Thymus (tissue), 11 donors: ENCODE measurements around the gene TGFBR3L. TPM values are rescaled to one million over a fixed set of nuclear protein-coding genes. Genes with fewer than 3 reads are reported as not detected.
"Not testable (repeated sequence)": the region's sequence is repeated elsewhere in the genome, so short reads cannot be mapped to it uniquely, and the experiment has no call there.

ENCODE experiments used
- DNase-seq, 9 donors: peaks; one replicate each; pipeline ENCODE4 v3.0.0-alpha.2; 2013; ENCODE audit warnings: low spot score in 9 of 9, low read depth in 6 of 9, missing footprints in 1 of 9
- H3K27ac ChIP-seq, 2 donors: one replicate each; pipeline ENCODE4 v1.5.1; 2013; ENCODE audit warnings: control low read depth in 1 of 2, low read depth in 1 of 2, low read length in 1 of 2, mild to moderate bottlenecking in 1 of 2, moderate library complexity in 1 of 2
- H3K27me3 ChIP-seq, 2 donors: one replicate each; pipeline ENCODE4 v1.5.1; 2013; ENCODE audit warnings: low read length in 1 of 2; ENCODE audit not compliant: control insufficient read depth in 2 of 2, insufficient read depth in 1 of 2
- H3K36me3 ChIP-seq, 2 donors: one replicate each; pipeline ENCODE4 v1.5.1; 2013; ENCODE audit warnings: low read length in 1 of 2, mild to moderate bottlenecking in 1 of 2, moderate library complexity in 1 of 2; ENCODE audit not compliant: control insufficient read depth in 2 of 2, insufficient read depth in 2 of 2
- H3K4me1 ChIP-seq, 2 donors: one replicate each; pipeline ENCODE4 v1.5.1; 2013; ENCODE audit warnings: low read length in 2 of 2; ENCODE audit not compliant: control insufficient read depth in 2 of 2, insufficient read depth in 2 of 2
- H3K4me3 ChIP-seq, 2 donors: one replicate each; pipeline ENCODE4 v1.5.1; 2013; ENCODE audit warnings: low read length in 2 of 2, control low read depth in 1 of 2, mild to moderate bottlenecking in 1 of 2
- H3K9me3 ChIP-seq, 2 donors: one replicate each; pipeline ENCODE4 v1.5.1; 2013; ENCODE audit warnings: low read length in 1 of 2, mild to moderate bottlenecking in 1 of 2; ENCODE audit not compliant: control insufficient read depth in 2 of 2, insufficient read depth in 1 of 2
- WGBS: extraction: QIAGEN DNeasy Blood & Tissue Kit; methylation state at CpG from one replicate; pipeline ENCODE4 v1.1.7; 2013; 5-methylcytosine and 5-hydroxymethylcytosine counted together
- polyA plus RNA-seq: library from polyadenylated mRNA; stranded (reverse); fragments of 200-250 nt; gene quantifications from one replicate; pipeline ENCODE4 v1.2.3, GENCODE V29; 2013
- total RNA-seq: library from RNA; stranded (reverse); fragments of 120-200 nt; gene quantifications from one replicate; pipeline ENCODE4 v1.2.4, GENCODE V29; 2013
- donor health status: healthy.

TGFBR3L gene
- total and polyA plus RNA-seq, 2 donors = 0.05 to 0.19 TPM

DNA sequence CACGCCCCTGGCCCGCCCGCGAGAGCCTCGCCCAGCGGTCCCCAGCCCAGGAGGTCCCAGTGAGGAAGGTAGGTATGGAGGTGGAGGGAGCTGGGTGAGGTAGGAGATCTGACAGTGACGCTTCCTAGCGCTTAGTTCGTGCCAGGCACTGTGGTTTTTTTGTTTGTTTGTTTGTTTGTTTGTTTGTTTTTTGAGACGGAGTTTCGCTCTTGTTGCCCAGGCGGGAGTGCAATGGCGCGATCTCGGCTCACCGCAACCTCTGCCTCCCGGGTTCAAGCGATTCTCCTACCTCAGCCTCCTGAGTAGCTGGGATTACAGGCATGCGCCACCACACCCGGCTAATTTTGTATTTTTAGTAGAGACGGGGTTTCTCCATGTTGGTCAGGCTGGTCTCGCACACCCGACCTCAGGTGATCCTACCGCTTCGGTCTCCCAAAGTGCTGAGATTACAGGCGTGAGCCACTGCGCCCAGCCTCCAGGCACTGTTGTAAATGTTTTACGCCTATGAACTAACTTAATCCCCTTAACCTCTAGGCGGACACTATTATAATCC is 3.5 kb downstream of the TGFBR3L start:
- WGBS = 28% methylated on average over 29 of the region's 29 CpGs
- H3K4me1 ChIP-seq = peaks cover 20 to 37% of the 10 kb centered on the region in 2 donors
- peaks cover 48 to 67% of the 10 kb centered on the region in 2 donors for H3K27me3 ChIP-seq
- peaks cover 16 to 17% of the 10 kb centered on the region in 2 donors for H3K36me3 ChIP-seq
- not testable (repeated sequence) for H3K27ac ChIP-seq, H3K9me3 ChIP-seq, DNase-seq
- peak overlapping the region in 1 of 2 donors; percentile 14 for H3K4me3 ChIP-seq

DNA sequence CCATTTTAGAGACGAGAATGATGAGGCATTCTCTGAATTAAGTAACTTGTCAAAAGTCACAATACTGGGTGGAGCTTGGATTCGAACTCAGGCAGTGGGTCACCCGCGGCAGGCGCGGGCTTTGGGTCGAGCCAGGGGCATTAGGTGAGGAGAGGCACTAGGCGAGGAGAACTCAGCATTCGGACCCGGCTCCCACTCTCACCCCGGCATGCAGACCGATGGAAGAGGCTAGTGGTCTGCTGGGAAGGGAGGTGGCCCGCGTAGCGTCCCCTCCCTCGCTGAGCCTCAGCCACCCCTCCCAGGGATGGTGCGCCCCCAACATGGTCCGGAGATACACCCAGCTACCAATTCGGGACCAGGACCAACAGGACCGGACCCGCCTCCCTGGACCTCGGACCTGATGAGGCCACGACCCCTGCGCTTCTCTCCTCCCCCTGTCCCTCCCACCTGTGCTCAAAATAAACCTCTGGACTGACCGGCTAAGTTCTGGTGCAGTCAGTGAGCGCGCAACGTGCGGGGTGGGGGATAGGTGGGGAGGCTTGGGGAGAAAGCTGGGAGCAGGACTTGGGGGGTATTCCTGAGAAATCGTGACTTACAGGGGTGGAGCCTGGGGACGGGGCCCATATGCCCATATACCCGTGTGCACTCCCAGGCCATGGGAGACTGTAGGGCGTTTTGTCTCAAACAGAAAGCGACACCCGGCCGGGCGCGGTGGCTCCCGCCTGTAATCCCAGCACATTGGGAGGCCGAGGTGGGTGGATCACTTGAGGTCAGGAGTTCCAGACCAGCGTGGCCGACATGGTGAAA is 4.2 kb downstream of the TGFBR3L start:
- peaks cover 20 to 37% of the 10 kb centered on the region in 2 donors for H3K4me1 ChIP-seq
- H3K4me3 ChIP-seq = no peak overlapping the region
- H3K27me3 ChIP-seq = peaks cover 48 to 62% of the 10 kb centered on the region in 2 donors

DNA sequence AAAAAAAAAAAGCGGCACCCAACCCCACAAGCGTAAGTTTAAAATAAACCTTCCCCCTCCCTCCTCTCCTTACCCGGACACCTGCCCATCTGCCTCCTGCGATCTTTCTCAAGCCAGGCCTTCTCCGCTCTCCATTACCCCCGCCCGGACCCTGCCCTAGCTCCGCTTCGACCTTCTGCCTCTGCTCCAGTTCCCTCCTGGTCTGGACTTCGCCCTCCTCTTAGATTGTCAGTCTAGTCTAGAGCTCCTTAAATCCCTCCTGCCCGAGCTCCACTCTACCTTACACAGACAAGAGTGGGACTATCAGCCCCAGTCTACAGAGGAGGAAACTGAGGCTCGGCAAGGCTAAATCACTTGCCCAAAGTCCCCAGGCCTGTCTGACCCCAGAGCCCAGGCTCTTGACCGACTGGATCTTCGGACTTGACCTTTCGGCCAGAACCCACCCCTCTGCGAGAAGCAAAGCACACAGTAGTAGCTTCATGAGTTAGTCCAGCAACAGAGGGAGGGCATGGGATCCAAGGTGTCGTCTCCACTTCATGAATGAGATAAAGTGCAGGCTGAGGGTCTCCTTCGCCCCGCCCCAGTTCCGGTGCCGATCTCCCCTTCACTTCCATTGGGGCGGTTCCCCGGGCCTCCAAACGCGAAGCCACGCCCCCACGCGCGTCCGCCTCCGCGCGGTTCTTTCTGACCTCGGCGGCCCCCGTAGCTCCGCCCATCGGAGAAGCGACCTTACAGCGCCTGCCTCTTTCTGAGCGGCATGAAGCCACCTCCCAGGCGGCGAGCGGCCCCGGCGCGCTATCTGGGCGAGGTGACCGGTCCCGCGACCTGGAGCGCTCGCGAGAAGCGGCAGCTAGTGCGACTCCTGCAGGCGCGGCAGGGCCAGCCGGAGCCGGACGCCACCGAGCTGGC is 5.2 kb downstream of the TGFBR3L start, which contains the start of gene SNAPC2:
TSS of gene SNAPC2 (plus strand) at position 729 of the 909 bp plus-strand sequence. CDS start at position 758, 29 bp downstream.
- 7% methylated on average over 62 of the region's 62 CpGs for WGBS
- Histone ChIP-seq H3K4me3 (peak within 1 kb of the TSS; percentile 50 to 89), H3K4me1 (peaks cover 20 to 39% of the 10 kb centered on the region in 2 donors), H3K9me3 (peaks cover 0 to 6% of the 10 kb centered on the region in 2 donors), H3K27me3 (peaks cover 40 to 54% of the 10 kb centered on the region in 2 donors), H3K36me3 (peaks cover 14 to 15% of the 10 kb centered on the region in 2 donors), H3K27ac (peak within 1 kb of the TSS; percentile 92 to 98)
- DNase-seq = peak; percentile 89 to 99 (median 97)

More for the DNA sequence above, 4.2 kb downstream of the TGFBR3L start:
- H3K36me3 ChIP-seq = peaks cover 14 to 15% of the 10 kb centered on the region in 2 donors
- H3K27ac ChIP-seq = no peak overlapping the region
- WGBS = 47% methylated on average over 42 of the region's 42 CpGs
- no peak for DNase-seq
- H3K9me3 ChIP-seq = peaks cover 0 to 6% of the 10 kb centered on the region in 2 donors

DNA sequence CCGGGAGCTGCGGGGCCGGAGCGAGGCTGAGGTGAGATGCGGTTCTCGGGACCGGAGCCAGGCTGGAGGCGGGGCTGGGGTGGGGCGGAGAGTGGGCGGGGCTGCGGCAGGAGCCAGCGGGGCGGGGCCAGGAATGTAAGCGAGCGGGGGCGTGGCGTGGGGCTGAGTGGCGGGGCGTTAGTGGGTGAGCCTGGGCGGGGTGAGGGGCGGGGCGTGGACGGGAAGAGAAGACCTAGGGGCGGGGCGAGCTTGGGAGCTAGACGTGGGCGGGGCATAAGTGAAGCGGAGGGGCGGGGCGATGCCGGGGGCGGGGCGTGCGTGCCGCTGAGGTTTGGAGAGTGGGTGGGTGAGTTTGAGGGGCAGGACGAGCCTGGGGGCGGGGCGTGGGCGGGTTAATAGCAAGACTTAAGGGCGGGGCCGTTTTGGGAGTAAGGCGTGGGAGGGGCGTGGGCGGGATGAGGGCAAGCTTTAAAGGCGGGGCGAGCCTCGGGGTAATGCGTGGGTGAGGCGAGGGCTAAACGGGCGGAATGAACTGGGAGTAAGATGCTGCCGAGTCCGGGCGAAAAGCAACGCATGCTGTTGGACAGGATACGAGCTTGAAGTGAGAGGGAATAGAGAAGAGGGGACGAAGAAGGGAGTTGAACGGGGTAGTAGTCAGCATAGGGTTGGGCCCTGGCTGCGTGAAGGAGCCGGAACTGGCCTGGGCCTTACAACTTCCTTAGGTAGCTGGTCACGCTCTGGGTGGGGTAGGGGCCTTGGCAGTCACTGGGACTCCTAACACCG is 6.1 kb downstream of the TGFBR3L start:
- DNase-seq = peak; percentile 76 to 96 (median 92)
- Histone ChIP-seq H3K4me1 (peaks cover 25 to 37% of the 10 kb centered on the region in 2 donors), H3K9me3 (peaks cover 0 to 6% of the 10 kb centered on the region in 2 donors), H3K4me3 (peak overlapping the region; percentile 50 to 89), H3K27ac (peak overlapping the region; percentile 92 to 98), H3K36me3 (peaks cover 14 to 15% of the 10 kb centered on the region in 2 donors), H3K27me3 (peaks cover 32 to 47% of the 10 kb centered on the region in 2 donors)
- 2% methylated on average over 62 of the region's 62 CpGs for WGBS

DNA sequence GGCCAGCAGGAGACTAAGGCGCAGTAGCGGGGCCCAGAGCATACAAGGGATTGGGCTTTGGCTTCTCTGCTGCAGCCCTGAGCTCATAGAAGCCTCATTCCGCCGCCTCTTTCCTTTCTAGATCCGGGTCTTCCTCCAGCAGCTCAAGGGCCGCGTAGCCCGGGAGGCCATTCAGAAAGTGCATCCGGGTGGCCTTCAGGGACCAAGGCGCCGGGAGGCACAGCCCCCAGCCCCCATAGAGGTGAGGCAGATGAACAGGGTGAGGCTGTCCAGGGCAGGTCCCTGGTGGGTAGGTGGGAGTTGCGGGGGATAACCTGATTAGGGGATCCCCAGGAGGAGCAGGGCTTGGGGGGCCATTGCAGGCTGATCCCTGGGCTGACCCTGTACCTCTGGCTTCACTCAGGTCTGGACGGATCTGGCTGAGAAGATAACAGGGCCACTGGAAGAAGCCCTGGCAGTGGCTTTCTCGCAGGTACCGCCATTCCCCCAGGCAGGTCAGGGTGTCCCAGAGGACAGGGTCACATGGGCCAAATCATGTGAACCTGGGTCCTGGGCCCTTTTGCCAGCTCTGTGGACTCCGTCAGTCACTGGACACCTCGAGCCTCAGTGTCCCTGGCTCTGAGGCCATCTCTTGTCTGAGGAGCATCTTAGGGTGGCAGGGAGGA is 6.8 kb downstream of the TGFBR3L start:
- Histone ChIP-seq H3K4me1 (peaks cover 27 to 35% of the 10 kb centered on the region in 2 donors), H3K36me3 (peaks cover 14 to 15% of the 10 kb centered on the region in 2 donors), H3K4me3 (peak overlapping the region; percentile 40 to 89), H3K27me3 (peaks cover 26 to 40% of the 10 kb centered on the region in 2 donors), H3K9me3 (peaks cover 0 to 6% of the 10 kb centered on the region in 2 donors), H3K27ac (peak overlapping the region; percentile 10 to 84)
- no peak for DNase-seq
- 71% methylated on average over 17 of the region's 17 CpGs for WGBS

DNA sequence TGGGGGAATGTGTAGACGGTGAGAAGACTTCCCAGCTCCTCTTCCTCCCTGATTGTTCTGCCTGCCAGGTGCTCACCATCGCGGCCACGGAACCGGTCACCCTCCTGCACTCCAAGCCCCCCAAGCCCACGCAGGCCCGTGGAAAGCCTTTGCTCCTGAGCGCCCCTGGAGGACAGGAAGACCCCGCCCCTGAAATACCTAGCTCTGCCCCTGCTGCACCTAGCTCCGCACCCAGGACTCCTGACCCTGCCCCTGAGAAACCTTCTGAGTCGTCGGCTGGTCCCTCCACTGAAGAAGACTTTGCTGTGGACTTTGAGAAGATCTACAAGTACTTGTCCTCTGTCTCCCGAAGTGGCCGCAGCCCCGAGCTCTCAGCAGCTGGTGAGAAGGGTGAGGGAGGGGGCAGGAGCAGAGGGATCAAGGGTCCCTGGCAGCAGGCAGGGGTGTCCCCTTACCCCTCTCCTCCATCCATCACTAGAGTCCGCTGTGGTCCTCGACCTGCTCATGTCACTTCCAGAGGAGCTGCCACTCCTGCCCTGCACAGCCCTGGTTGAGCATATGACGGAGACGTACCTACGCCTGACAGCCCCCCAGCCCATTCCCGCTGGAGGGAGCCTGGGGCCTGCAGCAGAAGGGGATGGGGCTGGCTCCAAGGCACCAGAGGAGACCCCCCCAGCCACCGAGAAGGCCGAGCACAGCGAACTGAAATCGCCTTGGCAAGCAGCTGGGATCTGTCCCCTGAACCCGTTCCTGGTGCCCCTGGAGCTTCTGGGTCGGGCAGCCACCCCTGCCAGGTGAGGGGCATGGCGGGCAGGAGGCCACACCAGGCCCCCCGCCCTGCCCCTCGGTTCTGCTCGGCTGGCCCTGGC is 7.6 kb downstream of the TGFBR3L start:
- H3K4me1 ChIP-seq = peaks cover 23 to 31% of the 10 kb centered on the region in 2 donors
- H3K27me3 ChIP-seq = peaks cover 19 to 33% of the 10 kb centered on the region in 2 donors
- 98% methylated on average over 31 of the region's 31 CpGs for WGBS
- no peak for DNase-seq
- peaks cover 0 to 6% of the 10 kb centered on the region in 2 donors for H3K9me3 ChIP-seq
- peak overlapping the region in 1 of 2 donors; percentile 3 for H3K27ac ChIP-seq
- H3K36me3 ChIP-seq = peaks cover 14 to 18% of the 10 kb centered on the region in 2 donors
- H3K4me3 ChIP-seq = no peak overlapping the region

DNA sequence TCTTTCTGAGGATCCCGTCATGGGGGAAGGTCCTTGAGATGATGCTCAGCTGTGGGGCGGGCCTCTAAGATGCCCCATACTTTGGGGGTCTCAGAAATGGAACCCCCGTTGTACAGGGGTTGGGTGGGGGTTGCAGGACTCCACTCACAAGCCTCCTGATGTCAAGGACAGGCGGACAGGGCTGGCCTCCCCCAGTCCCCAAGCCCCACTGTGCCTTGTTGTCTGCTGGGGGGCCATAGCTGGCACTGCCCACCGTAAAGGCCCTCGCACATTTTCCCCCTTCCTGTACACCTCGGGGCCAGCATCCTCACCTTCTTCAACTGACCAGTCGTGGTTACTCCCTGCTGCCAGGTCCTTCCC is 8.2 kb downstream of the TGFBR3L start:
- 96% methylated on average over 8 of the region's 8 CpGs for WGBS
- H3K27me3 ChIP-seq = peaks cover 12 to 27% of the 10 kb centered on the region in 2 donors
- no peak for DNase-seq
- H3K9me3 ChIP-seq = peaks cover 0 to 6% of the 10 kb centered on the region in 2 donors
- peaks cover 18 to 20% of the 10 kb centered on the region in 2 donors for H3K36me3 ChIP-seq
- H3K27ac ChIP-seq = no peak overlapping the region
- no peak overlapping the region for H3K4me3 ChIP-seq
- peaks cover 23 to 28% of the 10 kb centered on the region in 2 donors for H3K4me1 ChIP-seq
